HCT116 (cell line): ENCODE results near the gene SLTM. TPM values are rescaled to one million over a fixed set of nuclear protein-coding genes. Genes with fewer than 3 reads are reported as not detected.
A peak's percentile ranks its signal among the peaks of the same experiment; 100 is the strongest.
"Not testable (repeated sequence)": the region's sequence is repeated elsewhere in the genome, so short reads cannot be mapped to it uniquely, and the experiment has no call there.

Experiments used
- ATAC-seq: fragments of 200-7000 bp; cut with Tn5 transposase; 2 replicates; pipeline ENCODE4 v1.9.1; 2020; ENCODE audit warnings: mild to moderate bottlenecking, moderate library complexity
- BruUV-seq: library from RNA; stranded (reverse); fragments of 400-500 nt; replicated peaks from 2 replicates; lab custom pipeline; 2021; lab: Mats Ljungman, UMichigan
- CTCF ChIA-PET: fragments of 300-600 bp; sonication (Branson Sonifier 250); formaldehyde crosslinking; loops from one replicate; lab custom pipeline; 2021; ENCODE audit warnings: antibody characterized with exemption; lab: Charles Lee
- POLR2A ChIA-PET: fragments of 300-600, 350-600 bp; sonication (Branson Sonifier 250); formaldehyde crosslinking; loops from one replicate; lab custom pipeline; 2021; ENCODE audit warnings: antibody characterized with exemption; lab: Charles Lee
- RAD21 ChIA-PET, 2 experiments: fragments of 300-600 bp; sonication (Branson Sonifier 250); formaldehyde crosslinking; loops; one replicate each; lab custom pipeline; 2023; ENCODE audit warnings: low total read pairs in 2 of 2; ENCODE audit not compliant: uncharacterized antibody in 2 of 2, unreplicated experiment in 2 of 2, low non-redundant PET in 1 of 2; lab: Charles Lee
- DNase-seq: peaks from one replicate; pipeline ENCODE4 v3.0.0-alpha.2; 2010; ENCODE audit warnings: low read depth, low spot score
- H2AFZ ChIP-seq: fragments of 200-600 bp; shearing (Covaris generic), sonication (generic); 2 replicates; pipeline ENCODE4 v1.6.1; 2017; ENCODE audit warnings: low read depth, mixed run types, mixed read lengths, antibody characterized with exemption, low read length; ENCODE audit not compliant: poor library complexity, severe bottlenecking
- H3K27ac ChIP-seq: 2 replicates; pipeline ENCODE4 v1.5.1; 2012; ENCODE audit warnings: low read depth, low read length
- H3K27me3 ChIP-seq: fragments of 200-600 bp; sonication (generic); 2 replicates; pipeline ENCODE4 v1.6.1; 2016; ENCODE audit warnings: mixed run types, low read length, mixed read lengths; ENCODE audit not compliant: insufficient read depth
- H3K36me3 ChIP-seq, 2 experiments: fragments of 200-500 bp in 1 of 2; fragments of 200-600 bp in 1 of 2; sonication (Bioruptor generic) in 1 of 2; sonication (generic) in 1 of 2; 2 replicates each; pipeline versions ENCODE4 v1.5.1 to v1.6.1; 2014 to 2016; ENCODE audit warnings: low read length in 2 of 2, inconsistent platforms in 1 of 2, mixed read lengths in 1 of 2, mixed run types in 1 of 2; ENCODE audit not compliant: insufficient read depth in 2 of 2, control insufficient read depth in 1 of 2
- H3K4me1 ChIP-seq, 2 experiments: fragments of 200-600 bp in 1 of 2; sonication (generic) in 1 of 2; 2 replicates each; pipeline versions ENCODE4 v1.5.1 to v1.6.1; 2012 to 2017; ENCODE audit warnings: low read length in 2 of 2, inconsistent platforms in 1 of 2, mild to moderate bottlenecking in 1 of 2, mixed read lengths in 1 of 2, mixed run types in 1 of 2, moderate library complexity in 1 of 2; ENCODE audit not compliant: insufficient read depth in 2 of 2, control insufficient read depth in 1 of 2
- H3K4me2 ChIP-seq: fragments of 200-600 bp; sonication (generic); 2 replicates; pipeline ENCODE4 v1.6.1; 2017; ENCODE audit warnings: mixed run types, low read length, mixed read lengths
- H3K4me3 ChIP-seq, 2 experiments: fragments of 200-600 bp in 1 of 2; sonication (generic) in 1 of 2; replicated peaks in 1 of 2; 2 replicates each; pipeline ENCODE4 v1.5.1; 2011 to 2016; ENCODE audit warnings: low read length in 2 of 2, control low read depth in 1 of 2, low read depth in 1 of 2, mild to moderate bottlenecking in 1 of 2, mixed read lengths in 1 of 2, mixed run types in 1 of 2
- H3K79me2 ChIP-seq: fragments of 200-600 bp; sonication (generic); 2 replicates; pipeline ENCODE4 v1.6.1; 2017; ENCODE audit warnings: mild to moderate bottlenecking, mixed run types, low read length, moderate library complexity, mixed read lengths; ENCODE audit not compliant: insufficient read depth
- H3K9ac ChIP-seq: fragments of 200-600 bp; sonication (generic); 2 replicates; pipeline ENCODE4 v1.6.1; 2016; ENCODE audit warnings: low read length, mixed read lengths
- H3K9me2 ChIP-seq: fragments of 200-600 bp; sonication (generic), shearing (Covaris generic); 2 replicates; pipeline ENCODE4 v1.6.1; 2017; ENCODE audit warnings: mixed run types, mild to moderate bottlenecking, moderate library complexity; ENCODE audit not compliant: insufficient read depth
- H3K9me3 ChIP-seq, 2 experiments: fragments of 200-500 bp in 1 of 2; fragments of 200-600 bp in 1 of 2; sonication (Bioruptor generic) in 1 of 2; sonication (generic) in 1 of 2; 2 replicates each; pipeline ENCODE4 v1.6.1; 2014 to 2017; ENCODE audit warnings: low read length in 2 of 2, mixed read lengths in 2 of 2, inconsistent platforms in 1 of 2, low read depth in 1 of 2, mild to moderate bottlenecking in 1 of 2, mixed run types in 1 of 2, moderate library complexity in 1 of 2; ENCODE audit not compliant: control insufficient read depth in 1 of 2, insufficient read depth in 1 of 2
- H4K20me1 ChIP-seq: fragments of 200-600 bp; sonication (generic), shearing (Covaris generic); 2 replicates; pipeline ENCODE4 v1.6.1; 2017; ENCODE audit warnings: mixed run types, mild to moderate bottlenecking, moderate library complexity; ENCODE audit not compliant: insufficient read depth
- ATF3 ChIP-seq: IDR thresholded peaks from 2 replicates; pipeline ENCODE4 v1.6.1; 2012
- CTCF ChIP-seq, 3 experiments: fragments of 200-600 bp in 1 of 3; sonication (generic) in 1 of 3; IDR thresholded peaks in 2 of 3; conservative IDR thresholded peaks in 1 of 3; 2 replicates each; pipeline ENCODE4 v1.5.1; 2012 to 2017; ENCODE audit warnings: low read depth in 2 of 3, low read length in 2 of 3, antibody characterized with exemption in 1 of 3, borderline replicate concordance in 1 of 3, control low read depth in 1 of 3, mild to moderate bottlenecking in 1 of 3, mixed read lengths in 1 of 3, mixed run types in 1 of 3, moderate library complexity in 1 of 3; ENCODE audit not compliant: insufficient read depth in 1 of 3
- EZH2phosphoT487 ChIP-seq: fragments of 200-600 bp; IDR thresholded peaks from 2 replicates; pipeline ENCODE4 v1.6.1; 2018; ENCODE audit warnings: antibody characterized with exemption, borderline replicate concordance
- FOSL1 ChIP-seq: IDR thresholded peaks from 2 replicates; pipeline ENCODE4 v1.6.1; 2012; ENCODE audit warnings: low read depth
- JUND ChIP-seq: IDR thresholded peaks from 2 replicates; pipeline ENCODE4 v1.6.1; 2012
- POLR2A ChIP-seq: IDR thresholded peaks from 2 replicates; pipeline ENCODE4 v1.7.0; 2011; ENCODE audit warnings: borderline replicate concordance; ENCODE audit not compliant: insufficient read depth, insufficient read length; ENCODE audit errors: extremely low read depth
- POLR2AphosphoS5 ChIP-seq: IDR thresholded peaks from 2 replicates; pipeline ENCODE4 v1.6.1; 2011; ENCODE audit warnings: mild to moderate bottlenecking, low read depth, low read length, moderate library complexity
- RAD21 ChIP-seq: IDR thresholded peaks from 2 replicates; pipeline ENCODE4 v1.6.1; 2012; ENCODE audit warnings: low read depth, mild to moderate bottlenecking
- REST ChIP-seq: IDR thresholded peaks from 2 replicates; pipeline ENCODE4 v1.6.1; 2012; ENCODE audit warnings: low read depth
- SIN3A ChIP-seq: IDR thresholded peaks from 2 replicates; pipeline ENCODE4 v1.6.1; 2012; ENCODE audit warnings: low read depth
- SP1 ChIP-seq: IDR thresholded peaks from 2 replicates; pipeline ENCODE4 v1.6.1; 2012; ENCODE audit warnings: low read depth
- YY1 ChIP-seq: IDR thresholded peaks from 2 replicates; pipeline ENCODE4 v1.6.1; 2011; ENCODE audit warnings: low read length, low read depth, moderate library complexity, mild to moderate bottlenecking; ENCODE audit not compliant: insufficient replicate concordance; ENCODE audit errors: extremely low read depth
- ZBTB33 ChIP-seq: IDR thresholded peaks from 2 replicates; pipeline ENCODE4 v1.6.1; 2011; ENCODE audit warnings: mild to moderate bottlenecking, low read length, moderate library complexity; ENCODE audit not compliant: insufficient replicate concordance; ENCODE audit errors: extremely low read depth
- ZFX ChIP-seq: fragments of 450-650 bp; IDR thresholded peaks from 2 replicates; pipeline ENCODE4 v1.6.1; 2017
- ZNF274 ChIP-seq: fragments of 200-500 bp; sonication (Bioruptor generic); IDR thresholded peaks from 2 replicates; pipeline ENCODE4 v1.6.1; 2014; ENCODE audit warnings: mild to moderate bottlenecking, low read depth, low read length, inconsistent platforms
- intact Hi-C: fragments of 100-400 bp; cut with micrococcal nuclease; formaldehyde crosslinking; loops from 2 replicates; pipeline ENCODE4 v1.10.0; 2022
- total RNA-seq: library from RNA; stranded (reverse); gene quantifications from one replicate; pipeline ENCODE4 v1.2.1, GENCODE V29; 2021; ENCODE audit not compliant: unreplicated experiment

The SLTM gene
- total RNA-seq, 1 experiment from 2014 or later, result 88.7 TPM

GRCh38 chr15:58886921-58887320, 46.6 kb downstream of the SLTM start:
- TF ChIP-seq RAD21 (no peak), JUND (no peak), ZNF274 (no peak), YY1 (no peak), FOSL1 (no peak), EZH2phosphoT487 (no peak), SIN3A (no peak), POLR2AphosphoS5 (no peak), ZBTB33 (no peak), CTCF (IDR thresholded peaks at IDR 0.05 in 2 of 3, conservative IDR thresholded peaks at IDR 0.05 in 1 of 3; ENCODE audit: borderline replicate concordance in 1 of 3, insufficient read depth in 1 of 3, low read depth in 2 of 3, low read length in 2 of 3) (no peak), ZFX (no peak), POLR2A (no peak), ATF3 (no peak), REST (no peak), SP1 (no peak)
- no peaks in the 10 kb centered on the region for H3K9me2 ChIP-seq
- BruUV-seq, result TSS peak; percentile 19
- H3K4me1 ChIP-seq, result no peaks in the 10 kb centered on the region
- H3K9me3 ChIP-seq, result no peaks in the 10 kb centered on the region
- intact Hi-C loops, result no loop called here
- H3K79me2 ChIP-seq, result peaks cover 19% of the 10 kb centered on the region; the same call in 1 of the 2 replicates
- no peak overlapping the region for H2AFZ ChIP-seq
- H3K9ac ChIP-seq, result no peak overlapping the region
- H3K4me2 ChIP-seq, result no peak overlapping the region
- H3K27me3 ChIP-seq, result no peaks in the 10 kb centered on the region
- ChIA-PET CTCF (no interaction called here), POLR2A (interaction anchor here (0.7 kb wide), 1 partner anchor 16 kb away, joined by 3 read pairs; no protein-coding TSS in a partner anchor), RAD21 (no interaction called here)
- H4K20me1 ChIP-seq, result no peaks in the 10 kb centered on the region
- ATAC-seq (no peak), DNase-seq (no peak)
- H3K27ac ChIP-seq, result no peak overlapping the region
- H3K4me3 ChIP-seq, result no peak overlapping the region
- peaks cover 57 to 73% of the 10 kb centered on the region in 2 experiments for H3K36me3 ChIP-seq

GRCh38 chr15:58883926-58884325, 49.6 kb downstream of the SLTM start:
- Histone ChIP-seq H3K79me2 (peaks cover 12% of the 10 kb centered on the region; the same call in 1 of the 2 replicates), H3K36me3 (peaks cover 57 to 75% of the 10 kb centered on the region in 2 experiments)
- POLR2A ChIA-PET, H3K4me2 ChIP-seq, H3K27ac ChIP-seq, H3K27me3 ChIP-seq, DNase-seq, H2AFZ ChIP-seq, H3K9me3 ChIP-seq, RAD21 ChIA-PET, BruUV-seq, ATAC-seq, H3K4me1 ChIP-seq, H3K9me2 ChIP-seq, H3K9ac ChIP-seq, CTCF ChIA-PET, H4K20me1 ChIP-seq, intact Hi-C loops, H3K4me3 ChIP-seq: not testable (repeated sequence)
